Thymus (tissue), 11 donors: ENCODE results near the gene AKR1C3. TPM values are rescaled to one million over a fixed set of nuclear protein-coding genes. Genes with fewer than 3 reads are reported as not detected.
A peak's percentile ranks its signal among the peaks of the same experiment; 100 is the strongest.

Source experiments
- DNase-seq, 9 donors: peaks; one replicate each; pipeline ENCODE4 v3.0.0-alpha.2; 2013; ENCODE audit warnings: low spot score in 9 of 9, low read depth in 6 of 9, missing footprints in 1 of 9
- H3K27ac ChIP-seq, 2 donors: one replicate each; pipeline ENCODE4 v1.5.1; 2013; ENCODE audit warnings: control low read depth in 1 of 2, low read depth in 1 of 2, low read length in 1 of 2, mild to moderate bottlenecking in 1 of 2, moderate library complexity in 1 of 2
- H3K27me3 ChIP-seq, 2 donors: one replicate each; pipeline ENCODE4 v1.5.1; 2013; ENCODE audit warnings: low read length in 1 of 2; ENCODE audit not compliant: control insufficient read depth in 2 of 2, insufficient read depth in 1 of 2
- H3K36me3 ChIP-seq, 2 donors: one replicate each; pipeline ENCODE4 v1.5.1; 2013; ENCODE audit warnings: low read length in 1 of 2, mild to moderate bottlenecking in 1 of 2, moderate library complexity in 1 of 2; ENCODE audit not compliant: control insufficient read depth in 2 of 2, insufficient read depth in 2 of 2
- H3K4me1 ChIP-seq, 2 donors: one replicate each; pipeline ENCODE4 v1.5.1; 2013; ENCODE audit warnings: low read length in 2 of 2; ENCODE audit not compliant: control insufficient read depth in 2 of 2, insufficient read depth in 2 of 2
- H3K4me3 ChIP-seq, 2 donors: one replicate each; pipeline ENCODE4 v1.5.1; 2013; ENCODE audit warnings: low read length in 2 of 2, control low read depth in 1 of 2, mild to moderate bottlenecking in 1 of 2
- H3K9me3 ChIP-seq, 2 donors: one replicate each; pipeline ENCODE4 v1.5.1; 2013; ENCODE audit warnings: low read length in 1 of 2, mild to moderate bottlenecking in 1 of 2; ENCODE audit not compliant: control insufficient read depth in 2 of 2, insufficient read depth in 1 of 2
- WGBS: extraction: QIAGEN DNeasy Blood & Tissue Kit; methylation state at CpG from one replicate; pipeline ENCODE4 v1.1.7; 2013; 5-methylcytosine and 5-hydroxymethylcytosine counted together
- polyA plus RNA-seq: library from polyadenylated mRNA; stranded (reverse); fragments of 200-250 nt; gene quantifications from one replicate; pipeline ENCODE4 v1.2.3, GENCODE V29; 2013
- total RNA-seq: library from RNA; stranded (reverse); fragments of 120-200 nt; gene quantifications from one replicate; pipeline ENCODE4 v1.2.4, GENCODE V29; 2013
- donor health status: healthy.

Gene AKR1C3
- total and polyA plus RNA-seq, 2 donors: 1.7 to 26.3 TPM

GRCh38 chr10:5079306-5079830 is 14.8 kb upstream of the AKR1C3 start:
- H3K4me3 ChIP-seq: no peak overlapping the region
- H3K27ac ChIP-seq: no peak overlapping the region
- WGBS: 92% methylated on average over 2 of the region's 2 CpGs
- no peaks in the 10 kb centered on the region for H3K9me3 ChIP-seq
- no peaks in the 10 kb centered on the region for H3K4me1 ChIP-seq
- no peaks in the 10 kb centered on the region for H3K36me3 ChIP-seq
- no peaks in the 10 kb centered on the region for H3K27me3 ChIP-seq
- DNase-seq: no peak

- Histone ChIP-seq H3K36me3 (no peaks in the 10 kb centered on the region), H3K9me3 (no peaks in the 10 kb centered on the region), H3K4me1 (no peaks in the 10 kb centered on the region), H3K4me3 (no peak overlapping the region), H3K27ac (no peak overlapping the region), H3K27me3 (no peaks in the 10 kb centered on the region)
- DNase-seq: no peak
- WGBS: 99% methylated on average over 6 of the region's 6 CpGs
These were observed 14.4 kb upstream of the AKR1C3 start for GRCh38 chr10:5079836-5080235.

- Histone ChIP-seq H3K9me3 (no peaks in the 10 kb centered on the region), H3K4me1 (no peaks in the 10 kb centered on the region), H3K27ac (no peak overlapping the region), H3K27me3 (no peaks in the 10 kb centered on the region), H3K4me3 (no peak overlapping the region), H3K36me3 (no peaks in the 10 kb centered on the region)
- 95% methylated on average over 1 of the region's 1 CpG for WGBS
- no peak for DNase-seq
These were observed 13.1 kb upstream of the AKR1C3 start for GRCh38 chr10:5081091-5081490.

GRCh38 chr10:5088703-5089261 is 5.4 kb upstream of the AKR1C3 start:
- no peaks in the 10 kb centered on the region for H3K4me1 ChIP-seq
- H3K27me3 ChIP-seq: no peaks in the 10 kb centered on the region
- WGBS: 95% methylated on average over 2 of the region's 2 CpGs
- no peak for DNase-seq
- no peak overlapping the region for H3K4me3 ChIP-seq
- no peaks in the 10 kb centered on the region for H3K36me3 ChIP-seq
- H3K9me3 ChIP-seq: no peaks in the 10 kb centered on the region
- no peak overlapping the region for H3K27ac ChIP-seq

- no peaks in the 10 kb centered on the region for H3K9me3 ChIP-seq
- no peaks in the 10 kb centered on the region for H3K4me1 ChIP-seq
- 75% methylated on average over 4 of the region's 4 CpGs for WGBS
- H3K36me3 ChIP-seq: no peaks in the 10 kb centered on the region
- H3K27me3 ChIP-seq: no peaks in the 10 kb centered on the region
- no peak overlapping the region for H3K27ac ChIP-seq
- peak in 3 of 9 donors; percentile 9 to 38 (median 13) for DNase-seq
- H3K4me3 ChIP-seq: no peak overlapping the region
These were observed 4.3 kb upstream of the AKR1C3 start for GRCh38 chr10:5089865-5090264.

GRCh38 chr10:5090551-5090950 is 3.7 kb upstream of the AKR1C3 start:
- Histone ChIP-seq H3K27ac (no peak overlapping the region), H3K36me3 (no peaks in the 10 kb centered on the region), H3K4me1 (no peaks in the 10 kb centered on the region), H3K9me3 (no peaks in the 10 kb centered on the region), H3K4me3 (no peak overlapping the region), H3K27me3 (no peaks in the 10 kb centered on the region)
- no peak for DNase-seq

- whole genome bisulfite sequencing: 97% methylated on average over 3 of the region's 3 CpGs
These were observed 3.0 kb upstream of the AKR1C3 start for GRCh38 chr10:5091196-5091595.

GRCh38 chr10:5092375-5092774 is 1.8 kb upstream of the AKR1C3 start:
- Histone ChIP-seq H3K36me3 (no peaks in the 10 kb centered on the region), H3K27ac (no peak overlapping the region), H3K4me3 (no peak overlapping the region), H3K27me3 (no peaks in the 10 kb centered on the region), H3K4me1 (peaks cover 0 to 4% of the 10 kb centered on the region in 2 donors), H3K9me3 (no peaks in the 10 kb centered on the region)
- no peak for DNase-seq
- 76% methylated on average over 2 of the region's 2 CpGs for WGBS

More at GRCh38 chr10:5091196-5091595, 3.0 kb upstream of the AKR1C3 start:
- Histone ChIP-seq H3K4me1 (peaks cover 0 to 2% of the 10 kb centered on the region in 2 donors), H3K27ac (no peak overlapping the region), H3K36me3 (no peaks in the 10 kb centered on the region), H3K9me3 (no peaks in the 10 kb centered on the region), H3K4me3 (no peak overlapping the region), H3K27me3 (no peaks in the 10 kb centered on the region)
- DNase-seq: no peak

- Histone ChIP-seq H3K4me3 (no peak overlapping the region), H3K4me1 (peaks cover 0 to 4% of the 10 kb centered on the region in 2 donors), H3K36me3 (no peaks in the 10 kb centered on the region), H3K9me3 (no peaks in the 10 kb centered on the region), H3K27me3 (no peaks in the 10 kb centered on the region), H3K27ac (no peak overlapping the region)
- no peak for DNase-seq
- WGBS: 98% methylated on average over 6 of the region's 6 CpGs
These were observed 1.1 kb upstream of the AKR1C3 start for GRCh38 chr10:5092848-5093790.
